Cardiac septum (tissue), 1 donor: ENCODE data around the gene CACNA2D1. TPM values are rescaled to one million over a fixed set of nuclear protein-coding genes. Genes with fewer than 3 reads are reported as not detected.
A peak's percentile ranks its signal among the peaks of the same experiment; 100 is the strongest.
"Not testable (repeated sequence)": the region's sequence is repeated elsewhere in the genome, so short reads cannot be mapped to it uniquely, and the experiment has no call there.

Experiments
- DNase-seq: peaks from one replicate; pipeline ENCODE4 v3.0.0-alpha.2; 2020; ENCODE audit warnings: low spot score
- intact Hi-C: fragments of 100-400 bp; cut with DNase I; formaldehyde crosslinking; loops from one replicate; pipeline ENCODE4 v1.14.0; 2022
- total RNA-seq: library from RNA; stranded (reverse); fragmentation: NEBNext Ultra II Directional; extraction: Animal tissue kit (Norgen Biotek cat#: 25700); gene quantifications from one replicate; pipeline ENCODE4 v1.2.1, GENCODE V29; 2021
- donor health status: DM: no; HTN: no; CAD: no.

The CACNA2D1 gene
- total RNA-seq, 1 donor from 2014 or later = 87.3 TPM

GRCh38 chr7:82441669-82442478 lies 1.7 kb downstream of the CACNA2D1 start:
- DNase-seq = no peak
- intact Hi-C loops = loop anchor here (10.0 kb wide), 2 partner anchors 133 to 207 kb away; no protein-coding TSS in a partner anchor

DNA sequence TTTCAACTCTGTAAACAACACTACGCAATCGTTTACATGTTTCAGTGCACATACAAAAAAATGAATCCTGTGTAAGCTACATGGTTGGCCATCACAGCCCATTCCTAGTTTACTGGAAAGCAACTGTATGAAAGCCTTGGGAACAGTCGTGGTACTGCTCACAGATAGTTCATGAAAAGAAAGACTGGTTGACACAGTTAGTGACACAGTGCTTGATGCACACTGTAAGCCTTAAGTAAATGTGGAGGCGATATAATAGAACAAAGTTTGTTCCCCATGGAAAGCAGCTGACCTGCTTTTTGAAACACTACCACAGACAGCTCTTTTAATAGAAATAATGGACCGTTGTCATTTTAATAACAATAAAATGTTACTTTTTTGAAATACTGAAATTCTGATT lies 5.1 kb downstream of the CACNA2D1 start:
- no peak for DNase-seq
- intact Hi-C loops = no loop called here

DNA sequence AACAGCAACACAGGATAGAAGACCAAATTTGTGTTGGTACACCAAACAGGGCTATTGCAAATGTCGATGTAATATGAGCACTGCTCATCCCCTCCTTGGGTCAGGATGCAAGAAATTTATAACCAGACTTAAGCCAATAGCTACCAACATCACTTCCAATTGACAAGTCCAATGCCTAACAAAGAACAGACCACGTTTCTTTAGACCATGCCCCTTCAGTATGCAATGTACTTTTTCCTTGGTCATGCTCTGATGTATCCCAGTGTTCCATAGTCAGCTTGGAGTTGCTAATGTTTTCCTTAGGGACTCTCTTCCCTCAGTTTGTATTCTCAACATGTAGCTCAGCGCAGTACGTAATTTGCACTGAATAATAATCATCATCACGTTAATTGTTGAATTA lies 7.8 kb downstream of the CACNA2D1 start:
- DNase-seq = no peak
- intact Hi-C loops = no loop called here

DNA sequence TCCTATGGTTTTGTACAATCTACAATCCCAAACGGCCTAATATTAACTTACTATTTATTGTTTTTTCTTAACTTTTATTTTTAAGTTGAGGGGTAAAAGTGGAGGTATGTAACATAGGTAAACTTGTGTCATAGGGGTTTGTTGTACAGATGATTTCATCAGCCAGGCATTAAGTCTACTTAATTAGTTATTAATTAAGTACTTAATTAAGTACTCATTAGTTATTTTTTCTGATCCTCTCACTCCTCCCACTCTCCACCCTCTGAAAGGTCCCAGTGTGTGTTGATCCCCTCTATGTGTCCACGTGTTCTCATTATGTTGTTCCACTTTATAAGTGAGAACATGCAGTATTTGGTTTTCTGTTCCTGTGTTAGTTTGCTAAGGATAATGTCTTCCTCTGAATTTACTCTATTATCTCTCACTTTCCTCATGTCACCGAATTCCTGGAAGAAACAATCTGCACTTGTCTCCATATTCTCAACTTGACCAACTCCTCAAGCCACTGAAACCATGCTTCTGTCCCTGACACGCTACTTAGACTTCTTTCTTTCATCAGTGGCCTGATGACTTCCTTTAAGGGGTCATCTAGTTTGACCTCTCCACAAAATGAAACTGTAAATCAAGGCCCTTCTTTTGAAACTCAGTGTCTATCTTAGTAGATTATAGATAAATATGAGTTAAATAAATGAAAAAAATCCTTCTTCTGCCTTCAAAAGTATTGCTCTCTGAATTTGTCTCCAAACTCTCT lies 9.1 kb downstream of the CACNA2D1 start:
- DNase-seq = no peak
- intact Hi-C loops = no loop called here

- DNase-seq = no peak
- intact Hi-C loops = no loop called here
Measured at GRCh38 chr7:82433507-82433906, 10.1 kb downstream of the CACNA2D1 start.

GRCh38 chr7:82432743-82433142 lies 10.8 kb downstream of the CACNA2D1 start:
- DNase-seq, intact Hi-C loops: not testable (repeated sequence)

DNA sequence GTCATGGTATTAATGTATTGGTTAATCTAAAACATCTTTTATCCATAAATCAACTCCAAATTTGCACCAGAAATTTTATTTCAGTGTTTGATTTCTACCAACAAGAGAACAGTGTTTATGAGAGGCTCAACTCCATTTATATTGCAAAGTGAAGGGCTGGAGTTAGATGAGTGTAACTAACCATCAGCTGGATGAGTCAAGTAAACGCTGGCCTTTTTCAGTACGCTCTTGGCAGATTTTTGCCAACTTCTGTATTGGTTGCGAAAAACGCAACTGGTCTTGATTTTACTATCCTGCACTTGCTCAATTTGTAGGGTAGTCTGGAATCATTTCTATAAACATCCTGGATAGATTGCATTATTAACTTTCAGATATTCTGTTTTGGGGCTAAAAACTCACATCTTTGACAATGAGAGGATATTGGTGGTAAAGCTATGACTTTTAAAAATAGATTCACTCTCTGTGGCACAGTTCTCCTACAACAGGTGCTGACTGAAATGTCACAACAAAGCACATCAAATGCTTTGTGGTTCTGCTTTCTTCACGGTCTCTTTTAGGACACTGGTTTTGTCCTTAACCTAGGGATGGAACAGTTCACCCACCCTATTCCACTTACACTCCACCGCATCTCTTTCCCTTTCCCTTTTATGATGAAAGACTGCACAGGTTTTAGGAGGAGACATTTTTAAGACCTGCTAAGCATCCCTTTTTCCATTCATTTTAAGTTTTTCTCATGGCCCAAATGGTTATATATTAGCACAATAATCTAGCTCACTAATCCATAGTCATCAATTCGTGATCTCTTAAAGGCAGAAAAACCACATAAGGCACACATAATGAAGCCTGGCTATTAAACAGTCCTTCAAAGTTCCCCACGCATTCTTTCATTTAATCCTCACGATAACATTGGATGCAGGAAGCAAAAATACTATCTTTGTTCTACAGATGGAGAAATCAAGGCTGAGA lies 12.8 kb downstream of the CACNA2D1 start:
- no peak for DNase-seq
- intact Hi-C loops = no loop called here

DNA sequence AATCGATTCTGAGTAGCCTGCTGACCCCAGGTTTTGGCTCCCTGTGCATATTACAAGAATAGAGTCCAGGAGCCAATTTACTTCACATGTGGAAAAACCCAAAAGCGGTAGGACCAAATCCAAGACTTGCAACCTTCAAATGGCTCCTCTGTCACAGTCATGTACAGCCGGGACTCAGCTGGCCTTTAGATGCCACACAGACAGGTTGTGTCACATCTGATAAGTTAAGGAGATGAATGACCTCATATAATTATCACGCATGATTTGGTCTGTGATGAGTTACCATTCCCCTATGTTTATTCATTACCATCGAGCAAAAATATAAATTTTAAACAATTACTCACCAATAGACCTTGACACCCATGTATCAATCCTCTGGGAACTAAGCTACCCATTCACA lies 14.2 kb downstream of the CACNA2D1 start:
- intact Hi-C loops = no loop called here
- DNase-seq = no peak

GRCh38 chr7:82428186-82428961 lies 15.2 kb downstream of the CACNA2D1 start:
- intact Hi-C loops = no loop called here
- DNase-seq = no peak

DNA sequence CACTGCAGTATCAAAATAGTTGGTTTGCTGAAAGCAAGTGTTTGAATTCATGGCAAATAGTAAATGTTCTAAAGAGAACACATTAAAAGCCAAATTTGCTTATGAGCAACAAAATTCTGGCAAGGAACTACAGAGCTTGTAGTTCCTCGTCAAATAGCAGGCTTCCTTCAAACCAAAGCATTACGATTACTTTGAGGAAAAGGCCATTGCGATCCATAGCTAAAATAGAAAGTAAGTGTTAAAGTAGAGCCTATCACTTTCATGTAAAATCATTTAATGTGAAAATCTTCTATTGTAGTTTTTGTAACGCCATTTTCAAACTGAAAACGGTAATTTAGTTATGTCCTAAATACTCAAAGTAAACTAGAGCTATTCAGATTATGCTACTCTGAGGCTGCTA lies 20.1 kb downstream of the CACNA2D1 start:
- intact Hi-C loops = no loop called here
- DNase-seq = no peak

GRCh38 chr7:82419200-82419599 lies 24.4 kb downstream of the CACNA2D1 start:
- peak; percentile 79 for DNase-seq
- intact Hi-C loops = no loop called here

DNA sequence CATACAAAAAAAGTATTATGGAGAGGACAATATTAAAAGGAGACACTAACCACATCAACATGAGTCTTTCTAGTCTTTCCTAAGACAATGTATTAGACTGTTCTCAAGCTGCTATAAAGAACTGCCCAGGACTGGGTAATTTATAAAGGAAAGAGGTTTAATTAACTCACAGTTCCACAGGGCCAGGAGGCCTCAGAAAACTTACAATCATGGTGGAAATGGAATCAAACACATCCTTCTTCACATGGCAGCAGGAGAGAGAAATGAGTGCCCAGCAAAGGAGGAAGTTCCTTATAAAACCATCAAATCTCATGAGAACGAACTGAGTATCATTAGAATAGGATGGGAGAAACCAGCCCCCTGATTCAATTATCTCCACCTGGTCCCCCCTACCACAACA lies 25.7 kb downstream of the CACNA2D1 start:
- intact Hi-C loops = no loop called here
- DNase-seq = no peak

- intact Hi-C loops = no loop called here
- DNase-seq = no peak
Measured at GRCh38 chr7:82416402-82416801, 27.2 kb downstream of the CACNA2D1 start.

DNA sequence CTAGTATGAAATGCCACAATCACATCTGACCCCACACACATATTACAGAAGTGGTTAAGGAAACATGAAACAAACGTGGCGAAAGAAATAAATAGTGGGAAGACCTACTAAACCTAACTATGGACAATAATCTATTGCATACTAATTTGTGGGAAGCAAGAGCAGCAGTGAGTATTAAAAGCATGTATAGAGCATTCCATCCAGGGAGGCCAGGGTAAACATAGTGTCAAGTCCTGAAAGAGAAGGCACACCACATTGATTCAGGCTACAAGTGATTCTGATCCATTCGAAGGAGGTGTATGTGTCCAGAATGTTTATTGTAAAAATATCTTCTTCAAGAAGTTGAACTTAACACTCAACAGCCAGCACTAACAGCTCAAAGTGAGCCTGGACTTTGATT lies 29.2 kb downstream of the CACNA2D1 start:
- no peak for DNase-seq
- intact Hi-C loops = no loop called here

DNA sequence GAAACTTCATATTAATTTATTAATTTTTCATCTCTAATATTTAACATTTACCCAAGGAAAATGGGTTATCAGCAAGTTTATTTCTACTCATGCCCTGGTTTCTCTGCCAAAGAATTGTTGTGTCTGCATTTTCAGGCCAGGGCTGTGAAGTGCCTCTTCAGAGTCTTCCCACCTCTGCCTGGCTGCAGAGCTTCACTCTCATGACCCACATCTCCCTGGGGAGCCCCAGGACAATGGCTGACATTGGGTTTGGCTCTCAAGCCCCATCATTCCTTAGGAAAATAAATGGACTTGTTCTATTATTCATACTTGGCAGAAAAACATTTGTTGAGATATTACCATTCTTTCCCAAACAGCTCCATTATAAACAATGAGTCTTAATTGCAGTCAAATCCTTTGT lies 30.3 kb downstream of the CACNA2D1 start:
- no peak for DNase-seq
- intact Hi-C loops = no loop called here

DNA sequence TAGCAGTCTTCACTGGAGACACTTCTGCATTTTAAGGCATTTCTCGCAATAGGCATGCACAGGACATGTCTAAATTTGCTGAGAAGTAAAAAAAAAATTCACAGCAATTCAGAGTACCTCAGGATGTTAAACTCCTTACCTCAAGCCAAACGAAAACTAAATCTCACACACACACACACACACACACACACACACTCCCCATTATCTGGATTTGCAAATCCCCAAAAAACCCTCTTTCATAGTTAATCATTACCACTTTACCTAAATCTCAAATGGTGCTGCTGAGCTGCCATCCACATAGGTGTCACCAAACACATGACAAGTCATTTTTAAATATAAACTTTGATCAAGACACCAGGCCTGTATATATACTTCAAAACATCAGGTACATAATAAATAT lies 31.8 kb downstream of the CACNA2D1 start:
- no peak for DNase-seq
- intact Hi-C loops = no loop called here

DNA sequence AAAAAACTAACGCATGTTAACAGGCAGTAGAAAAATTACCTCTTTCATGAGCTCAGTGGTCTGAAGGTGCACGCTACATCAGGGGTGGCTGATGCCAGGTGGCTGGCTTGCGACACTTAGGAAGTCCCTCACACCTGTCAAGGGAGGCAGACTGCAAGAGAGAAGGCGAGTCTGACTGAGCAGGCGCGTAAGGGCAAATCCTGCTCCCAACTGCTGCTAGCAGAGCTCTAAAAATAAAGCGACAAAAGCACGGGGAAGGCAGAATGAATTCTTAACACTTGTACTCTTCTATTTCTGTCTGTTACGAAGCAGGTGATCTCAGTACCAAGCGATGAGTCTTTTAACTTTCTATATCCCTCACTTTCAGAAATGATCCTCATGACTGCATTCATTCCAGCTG lies 33.1 kb downstream of the CACNA2D1 start:
- intact Hi-C loops = no loop called here
- DNase-seq = peak; percentile 85

GRCh38 chr7:82406937-82407336 lies 36.6 kb downstream of the CACNA2D1 start:
- intact Hi-C loops = no loop called here
- DNase-seq = no peak

DNA sequence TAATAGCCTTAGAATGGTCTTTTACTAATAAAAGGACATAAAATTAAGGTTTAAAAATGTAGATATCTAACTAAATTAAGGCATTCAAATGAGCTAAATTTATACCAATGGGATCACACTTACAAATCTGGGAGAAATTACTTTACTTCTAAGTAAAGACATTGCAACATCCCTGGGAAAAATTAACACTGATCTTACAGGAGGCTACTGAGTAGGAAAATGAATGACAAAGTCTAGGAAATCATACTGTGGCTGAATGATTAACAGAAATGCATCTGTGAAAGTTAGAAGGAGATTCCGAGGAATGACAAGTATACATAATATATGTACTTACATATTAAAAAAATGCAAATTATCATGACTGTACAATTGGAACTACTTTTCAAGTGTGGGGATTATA lies 38.3 kb downstream of the CACNA2D1 start:
- intact Hi-C loops = no loop called here
- DNase-seq = no peak
